ENCODE data around the gene RGS2.

DNA sequence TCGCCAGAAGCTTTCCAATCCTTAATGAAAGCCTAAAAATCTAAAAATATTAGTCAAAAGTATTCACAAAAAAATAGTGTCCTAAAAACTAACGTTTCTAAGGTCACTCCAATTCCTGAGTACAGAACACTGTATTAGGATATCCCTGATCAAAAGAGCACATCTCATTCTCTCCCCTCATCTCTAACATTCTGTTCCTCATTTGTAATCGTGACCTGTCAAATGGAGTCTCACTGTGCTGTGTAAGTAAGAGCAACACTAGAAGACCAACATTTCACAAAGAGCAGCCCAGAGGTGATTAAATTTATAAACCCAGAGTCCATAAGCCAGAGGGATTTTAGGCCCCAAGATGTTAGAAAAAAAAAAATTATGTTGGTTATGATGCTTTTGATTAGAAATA is 26.3 kb downstream of the RGS2 start:
- no peak for TF ChIP-seq CTCF (IDR thresholded peaks at IDR 0.05)
- no peak for TF ChIP-seq ZFX (IDR thresholded peaks at IDR 0.05; ENCODE audit: borderline replicate concordance)

All from 22Rv1 (cell line).